Vagina (tissue), 2 donors: ENCODE measurements around the gene KMT2C.
"Not testable (repeated sequence)": the region's sequence is repeated elsewhere in the genome, so short reads cannot be mapped to it uniquely, and the experiment has no call there.

Experiments used
- POLR2A ChIP-seq, 2 donors: fragments of 450-650 bp; IDR thresholded peaks; one replicate each; pipeline ENCODE4 v1.6.1; 2017; ENCODE audit warnings: antibody characterized with exemption in 2 of 2, mild to moderate bottlenecking in 2 of 2, moderate library complexity in 2 of 2
- POLR2AphosphoS5 ChIP-seq, 2 donors: sonication (generic); formaldehyde crosslinking; IDR thresholded peaks; one replicate each; pipeline ENCODE4 v1.9.0; 2017; ENCODE audit warnings: antibody characterized with exemption in 2 of 2, mild to moderate bottlenecking in 2 of 2, low read depth in 1 of 2; ENCODE audit not compliant: insufficient read depth in 1 of 2
- TF ChIP-seq, protein P1 (sequence below), 3 experiments: fragments of 450-650 bp in 2 of 3; fragments of 200-600 bp in 1 of 3; sonication (generic) in 1 of 3; IDR thresholded peaks; one replicate each; pipeline ENCODE4 v1.5.1; 2017 to 2019; ENCODE audit warnings: antibody characterized with exemption in 3 of 3, mild to moderate bottlenecking in 2 of 3, moderate library complexity in 2 of 3

GRCh38 chr7:152394214-152394613 lies 41.6 kb downstream of the KMT2C start:
- TF ChIP-seq, protein P1, sequence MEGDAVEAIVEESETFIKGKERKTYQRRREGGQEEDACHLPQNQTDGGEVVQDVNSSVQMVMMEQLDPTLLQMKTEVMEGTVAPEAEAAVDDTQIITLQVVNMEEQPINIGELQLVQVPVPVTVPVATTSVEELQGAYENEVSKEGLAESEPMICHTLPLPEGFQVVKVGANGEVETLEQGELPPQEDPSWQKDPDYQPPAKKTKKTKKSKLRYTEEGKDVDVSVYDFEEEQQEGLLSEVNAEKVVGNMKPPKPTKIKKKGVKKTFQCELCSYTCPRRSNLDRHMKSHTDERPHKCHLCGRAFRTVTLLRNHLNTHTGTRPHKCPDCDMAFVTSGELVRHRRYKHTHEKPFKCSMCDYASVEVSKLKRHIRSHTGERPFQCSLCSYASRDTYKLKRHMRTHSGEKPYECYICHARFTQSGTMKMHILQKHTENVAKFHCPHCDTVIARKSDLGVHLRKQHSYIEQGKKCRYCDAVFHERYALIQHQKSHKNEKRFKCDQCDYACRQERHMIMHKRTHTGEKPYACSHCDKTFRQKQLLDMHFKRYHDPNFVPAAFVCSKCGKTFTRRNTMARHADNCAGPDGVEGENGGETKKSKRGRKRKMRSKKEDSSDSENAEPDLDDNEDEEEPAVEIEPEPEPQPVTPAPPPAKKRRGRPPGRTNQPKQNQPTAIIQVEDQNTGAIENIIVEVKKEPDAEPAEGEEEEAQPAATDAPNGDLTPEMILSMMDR (IDR thresholded peaks at IDR 0.05) = peak in 1 of 3 experiments; percentile 15
- not testable (repeated sequence) for TF ChIP-seq POLR2A (IDR thresholded peaks at IDR 0.05); POLR2AphosphoS5 (IDR thresholded peaks at IDR 0.05; ENCODE audit: insufficient read depth in 1 of 2, low read depth in 1 of 2)
